A673 (cell line): ENCODE data around the gene PCDHGB5. TPM values are rescaled to one million over a fixed set of nuclear protein-coding genes. Genes with fewer than 3 reads are reported as not detected.

Experiments
- BruUV-seq: library from RNA; stranded (reverse); fragments of 400-500 nt; replicated peaks from 2 replicates; lab custom pipeline; 2021; lab: Mats Ljungman, UMichigan
- CTCF ChIA-PET: fragments of 300-600 bp; sonication (Branson Sonifier 250); formaldehyde crosslinking; loops from one replicate; lab custom pipeline; 2022; ENCODE audit warnings: antibody characterized with exemption; lab: Charles Lee
- POLR2A ChIA-PET: fragments of 300-600 bp; sonication (Branson Sonifier 250); formaldehyde crosslinking; loops from one replicate; lab custom pipeline; 2022; ENCODE audit warnings: antibody characterized with exemption; ENCODE audit not compliant: low non-redundant PET; lab: Charles Lee
- DNase-seq: peaks from one replicate; pipeline ENCODE4 v3.0.0-alpha.2; 2015; ENCODE audit warnings: low spot score
- H3K27ac ChIP-seq: fragments of 200-600 bp; sonication (generic); 2 replicates; pipeline ENCODE4 v1.5.1; 2016; ENCODE audit warnings: mixed run types, low read depth, mild to moderate bottlenecking, mixed read lengths, antibody characterized with exemption, low read length; ENCODE audit not compliant: poor library complexity, severe bottlenecking
- H3K27me3 ChIP-seq: fragments of 200-600 bp; sonication (generic); replicated peaks from 2 replicates; pipeline ENCODE4 v1.6.1; 2017; ENCODE audit warnings: mixed run types, low read depth, mild to moderate bottlenecking, mixed read lengths, antibody characterized with exemption, low read length; ENCODE audit not compliant: insufficient read depth, poor library complexity
- H3K36me3 ChIP-seq: fragments of 200-600 bp; sonication (generic); 2 replicates; pipeline ENCODE4 v1.6.1; 2016; ENCODE audit warnings: mixed run types, mild to moderate bottlenecking, mixed read lengths, antibody characterized with exemption, low read length; ENCODE audit not compliant: insufficient read depth, poor library complexity, severe bottlenecking
- H3K4me1 ChIP-seq: fragments of 200-600 bp; sonication (generic); 2 replicates; pipeline ENCODE4 v1.6.1; 2017; ENCODE audit warnings: mixed run types, mild to moderate bottlenecking, mixed read lengths, antibody characterized with exemption, low read length; ENCODE audit not compliant: insufficient read depth, poor library complexity, severe bottlenecking
- H3K4me3 ChIP-seq: fragments of 200-600 bp; sonication (generic); 2 replicates; pipeline ENCODE4 v1.5.1; 2016; ENCODE audit warnings: low read depth, mixed run types, mild to moderate bottlenecking, mixed read lengths, low read length; ENCODE audit not compliant: poor library complexity, severe bottlenecking
- H3K9me3 ChIP-seq: fragments of 200-600 bp; sonication (generic); 2 replicates; pipeline ENCODE4 v1.6.1; 2016; ENCODE audit warnings: mixed run types, low read depth, mild to moderate bottlenecking, mixed read lengths, antibody characterized with exemption, low read length; ENCODE audit not compliant: poor library complexity, severe bottlenecking
- EZH2 ChIP-seq: fragments of 200-600 bp; sonication (generic); IDR thresholded peaks from 2 replicates; pipeline ENCODE4 v1.6.1; 2017; ENCODE audit warnings: borderline replicate concordance, low read depth, mild to moderate bottlenecking, mixed read lengths, antibody characterized with exemption, low read length; ENCODE audit not compliant: poor library complexity, severe bottlenecking
- intact Hi-C: fragments of 100-400 bp; cut with micrococcal nuclease; formaldehyde crosslinking; loops from one replicate; pipeline ENCODE4 v1.10.0; 2022; ENCODE audit not compliant: unreplicated experiment
- total RNA-seq: library from RNA; stranded (reverse); gene quantifications from 2 replicates; pipeline ENCODE4 v1.2.3, GENCODE V29; 2021
- TF ChIP-seq, protein P1 (sequence below): fragments of 300-800, 200-600 bp; sonication (generic); conservative IDR thresholded peaks from 2 replicates; pipeline ENCODE4 v1.5.1; 2017; ENCODE audit warnings: low read depth, mild to moderate bottlenecking, antibody characterized with exemption, low read length, moderate library complexity, mixed read lengths

The PCDHGB5 gene
- total RNA-seq, 1 experiment from 2014 or later, result 43.3 TPM

DNA sequence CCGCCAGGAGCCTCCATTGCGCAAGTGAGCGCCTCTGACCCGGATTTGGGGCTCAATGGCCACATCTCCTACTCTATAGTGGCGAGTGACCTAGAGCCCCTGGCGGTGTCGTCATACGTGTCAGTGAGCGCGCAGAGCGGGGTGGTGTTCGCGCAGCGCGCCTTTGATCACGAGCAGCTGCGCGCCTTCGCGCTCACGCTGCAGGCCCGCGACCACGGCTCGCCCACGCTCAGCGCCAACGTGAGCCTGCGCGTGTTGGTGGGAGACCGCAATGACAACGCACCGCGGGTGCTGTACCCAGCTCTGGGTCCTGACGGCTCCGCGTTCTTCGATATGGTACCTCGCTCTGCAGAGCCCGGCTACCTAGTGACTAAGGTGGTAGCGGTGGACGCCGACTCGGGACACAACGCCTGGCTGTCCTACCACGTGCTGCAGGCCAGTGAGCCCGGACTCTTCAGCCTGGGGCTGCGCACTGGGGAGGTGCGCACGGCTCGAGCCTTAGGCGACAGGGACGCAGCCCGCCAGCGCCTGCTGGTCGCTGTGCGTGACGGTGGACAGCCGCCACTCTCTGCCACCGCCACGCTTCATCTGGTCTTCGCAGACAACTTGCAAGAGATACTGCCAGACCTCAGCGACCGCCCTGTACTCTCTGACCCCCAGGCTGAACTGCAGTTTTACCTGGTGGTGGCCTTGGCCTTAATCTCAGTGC lies 12.0 kb downstream of the PCDHGB5 start:
- Histone ChIP-seq H3K36me3 (peaks cover 51% of the 10 kb centered on the region), H3K4me3 (no peak overlapping the region), H3K27me3 (no peaks in the 10 kb centered on the region), H3K4me1 (no peaks in the 10 kb centered on the region), H3K9me3 (peaks cover 83% of the 10 kb centered on the region), H3K27ac (no peak overlapping the region)
- CTCF ChIA-PET, result no interaction called here
- BruUV-seq, result no TSS peak
- intact Hi-C loops, result no loop called here
- no peak for DNase-seq
- POLR2A ChIA-PET, result no interaction called here
- TF ChIP-seq, protein P1, sequence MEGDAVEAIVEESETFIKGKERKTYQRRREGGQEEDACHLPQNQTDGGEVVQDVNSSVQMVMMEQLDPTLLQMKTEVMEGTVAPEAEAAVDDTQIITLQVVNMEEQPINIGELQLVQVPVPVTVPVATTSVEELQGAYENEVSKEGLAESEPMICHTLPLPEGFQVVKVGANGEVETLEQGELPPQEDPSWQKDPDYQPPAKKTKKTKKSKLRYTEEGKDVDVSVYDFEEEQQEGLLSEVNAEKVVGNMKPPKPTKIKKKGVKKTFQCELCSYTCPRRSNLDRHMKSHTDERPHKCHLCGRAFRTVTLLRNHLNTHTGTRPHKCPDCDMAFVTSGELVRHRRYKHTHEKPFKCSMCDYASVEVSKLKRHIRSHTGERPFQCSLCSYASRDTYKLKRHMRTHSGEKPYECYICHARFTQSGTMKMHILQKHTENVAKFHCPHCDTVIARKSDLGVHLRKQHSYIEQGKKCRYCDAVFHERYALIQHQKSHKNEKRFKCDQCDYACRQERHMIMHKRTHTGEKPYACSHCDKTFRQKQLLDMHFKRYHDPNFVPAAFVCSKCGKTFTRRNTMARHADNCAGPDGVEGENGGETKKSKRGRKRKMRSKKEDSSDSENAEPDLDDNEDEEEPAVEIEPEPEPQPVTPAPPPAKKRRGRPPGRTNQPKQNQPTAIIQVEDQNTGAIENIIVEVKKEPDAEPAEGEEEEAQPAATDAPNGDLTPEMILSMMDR, result no peak
- TF ChIP-seq EZH2, result no peak

DNA sequence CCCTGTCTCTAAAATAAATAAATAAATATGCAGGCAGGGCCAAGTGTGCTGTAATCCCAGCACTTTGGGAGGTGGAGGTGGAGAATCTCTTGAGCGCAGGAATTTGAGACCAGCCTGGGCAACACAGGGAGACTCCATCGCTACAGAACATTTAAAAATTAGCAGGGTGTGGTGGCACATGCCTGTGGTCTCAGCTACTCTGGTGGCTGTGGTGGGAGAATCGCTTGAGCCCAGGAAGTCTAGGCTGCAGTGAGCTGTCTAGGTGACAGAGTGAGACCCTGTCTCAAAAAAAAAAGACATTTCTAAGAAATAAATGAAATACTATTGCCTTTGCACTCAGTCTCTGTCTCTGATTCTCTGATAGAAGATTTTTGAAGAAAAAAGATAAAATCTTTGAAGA lies 13.8 kb downstream of the PCDHGB5 start:
- intact Hi-C loops, result no loop called here
- Histone ChIP-seq H3K9me3 (peaks cover 80% of the 10 kb centered on the region), H3K4me3 (no peak overlapping the region), H3K27ac (no peak overlapping the region), H3K27me3 (no peaks in the 10 kb centered on the region), H3K36me3 (peaks cover 51% of the 10 kb centered on the region), H3K4me1 (no peaks in the 10 kb centered on the region)
- DNase-seq, result no peak
- CTCF ChIA-PET, result no interaction called here
- TF ChIP-seq, protein P1, result no peak
- no peak for TF ChIP-seq EZH2
- POLR2A ChIA-PET, result no interaction called here
- BruUV-seq, result no TSS peak

DNA sequence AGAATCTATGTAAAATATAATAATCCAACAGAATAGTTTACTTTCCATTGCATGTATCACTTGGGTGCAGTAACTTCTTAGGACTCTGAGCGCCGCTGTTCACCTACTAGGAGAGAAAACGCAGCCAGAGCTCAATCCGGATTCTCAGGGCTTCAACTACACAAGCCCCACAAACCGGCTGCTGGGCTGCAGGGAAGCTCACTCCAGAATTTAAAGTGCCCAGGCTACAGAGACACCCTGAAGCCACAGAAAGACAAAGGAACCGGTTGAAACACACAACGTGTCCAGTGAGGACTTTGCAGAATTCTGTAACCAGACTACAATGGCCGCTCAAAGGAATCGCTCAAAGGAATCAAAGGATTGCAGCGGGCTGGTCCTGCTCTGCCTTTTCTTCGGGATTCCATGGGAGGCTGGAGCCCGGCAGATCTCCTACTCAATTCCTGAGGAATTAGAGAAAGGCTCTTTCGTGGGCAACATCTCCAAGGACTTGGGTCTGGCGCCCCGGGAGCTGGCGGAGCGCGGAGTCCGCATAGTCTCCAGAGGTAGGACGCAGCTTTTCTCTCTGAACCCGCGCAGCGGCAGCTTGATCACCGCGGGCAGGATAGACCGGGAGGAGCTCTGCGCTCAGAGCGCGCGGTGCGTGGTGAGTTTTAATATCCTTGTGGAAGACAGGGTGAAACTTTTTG lies 15.2 kb downstream of the PCDHGB5 start, which contains the start of gene PCDHGA10:
Gene PCDHGA10 (plus strand): TSS at position 134 of the 686 bp plus-strand sequence. CDS start 189 bp downstream, at position 323.
- H3K4me3 ChIP-seq, result no peak within 1 kb of the TSS
- H3K36me3 ChIP-seq, result peaks cover 38% of the 10 kb centered on the region
- BruUV-seq, result no TSS peak
- no peaks in the 10 kb centered on the region for H3K4me1 ChIP-seq
- DNase-seq, result peak; percentile 37
- TF ChIP-seq, protein P1, result peak; percentile 25; the same call in 1 of the 2 replicates
- TF ChIP-seq EZH2, result no peak
- H3K27ac ChIP-seq, result no peak within 1 kb of the TSS
- H3K27me3 ChIP-seq, result no peaks in the 10 kb centered on the region
- ChIA-PET POLR2A (no interaction called here), CTCF (no interaction called here)
- peaks cover 81% of the 10 kb centered on the region for H3K9me3 ChIP-seq
- intact Hi-C loops, result no loop called here
